PC-3 (cell line): ENCODE measurements around the gene CACNA1I. TPM values are rescaled to one million over a fixed set of nuclear protein-coding genes. Genes with fewer than 3 reads are reported as not detected.
A peak's percentile ranks its signal among the peaks of the same experiment; 100 is the strongest.

Experiments
- ATAC-seq: fragments of 200-7000 bp; cut with Tn5 transposase; 2 replicates; pipeline ENCODE4 v1.9.1; 2020; ENCODE audit warnings: mild to moderate bottlenecking, moderate library complexity
- BruUV-seq: library from RNA; stranded (reverse); fragments of 400-500 nt; replicated peaks from 2 replicates; lab custom pipeline; 2021; lab: Mats Ljungman, UMichigan
- CTCF ChIA-PET: fragments of 300-600 bp; sonication (Branson Sonifier 250); formaldehyde crosslinking; loops from one replicate; lab custom pipeline; 2022; ENCODE audit warnings: antibody characterized with exemption; lab: Charles Lee
- POLR2A ChIA-PET: fragments of 300-600 bp; sonication (Branson Sonifier 250); formaldehyde crosslinking; loops from one replicate; lab custom pipeline; 2022; ENCODE audit warnings: antibody characterized with exemption; ENCODE audit not compliant: unreplicated experiment; lab: Charles Lee
- DNase-seq: peaks from one replicate; pipeline ENCODE4 v3.0.0-alpha.2; 2015
- H2AFZ ChIP-seq: fragments of 300-600 bp; sonication (generic); 2 replicates; pipeline ENCODE4 v1.6.0; 2016; ENCODE audit warnings: antibody characterized with exemption, low read length
- H3F3A ChIP-seq: fragments of 300-600 bp; sonication (generic); one replicate; pipeline ENCODE4 v1.6.0; 2017; ENCODE audit warnings: antibody characterized with exemption, low read length, control low read depth, mild to moderate bottlenecking; ENCODE audit not compliant: unreplicated experiment
- H3K27ac ChIP-seq: fragments of 300-600 bp; sonication (generic); 2 replicates; pipeline ENCODE4 v1.5.1; 2016; ENCODE audit warnings: mild to moderate bottlenecking, low read length
- H3K27me3 ChIP-seq: fragments of 300-600 bp; sonication (generic); 2 replicates; pipeline ENCODE4 v1.6.1; 2016; ENCODE audit warnings: low read length, mixed read lengths
- H3K36me3 ChIP-seq: fragments of 300-600 bp; sonication (generic); 2 replicates; pipeline ENCODE4 v1.6.1; 2016; ENCODE audit warnings: low read depth, mixed run types, low read length, mixed read lengths
- H3K4me1 ChIP-seq: fragments of 300-600 bp; sonication (generic); 2 replicates; pipeline ENCODE4 v1.5.1; 2016; ENCODE audit warnings: low read length; ENCODE audit not compliant: insufficient read depth
- H3K4me2 ChIP-seq: fragments of 300-600 bp; sonication (generic); 2 replicates; pipeline ENCODE4 v1.6.0; 2016; ENCODE audit warnings: low read length
- H3K4me3 ChIP-seq: fragments of 300-600 bp; sonication (generic); 2 replicates; pipeline ENCODE4 v1.5.1; 2016; ENCODE audit warnings: mild to moderate bottlenecking, low read length, mixed read lengths
- H3K79me2 ChIP-seq: fragments of 300-600 bp; sonication (generic); 2 replicates; pipeline ENCODE4 v1.6.1; 2017; ENCODE audit warnings: low read length, mixed read lengths
- H3K9ac ChIP-seq: fragments of 300-600 bp; sonication (generic); 2 replicates; pipeline ENCODE4 v1.6.0; 2016; ENCODE audit warnings: mild to moderate bottlenecking, low read length
- H3K9me2 ChIP-seq: fragments of 300-600 bp; sonication (generic); replicated peaks from 2 replicates; pipeline ENCODE4 v1.6.1; 2016; ENCODE audit warnings: mixed run types, low read length, mixed read lengths
- H3K9me3 ChIP-seq: fragments of 300-600 bp; sonication (generic); 2 replicates; pipeline ENCODE4 v1.6.1; 2016; ENCODE audit warnings: low read length, mixed read lengths
- H4K20me1 ChIP-seq: fragments of 300-600 bp; sonication (generic); 2 replicates; pipeline ENCODE4 v1.6.1; 2016; ENCODE audit warnings: low read length, mixed read lengths
- EZH2 ChIP-seq: fragments of 300-600 bp; sonication (generic); IDR thresholded peaks from one replicate; pipeline ENCODE4 v1.6.1; 2017; ENCODE audit warnings: antibody characterized with exemption, mild to moderate bottlenecking, low read length; ENCODE audit not compliant: unreplicated experiment
- EZH2phosphoT487 ChIP-seq: fragments of 300-600 bp; sonication (generic); IDR thresholded peaks from 2 replicates; pipeline ENCODE4 v1.6.1; 2018; ENCODE audit warnings: mild to moderate bottlenecking, antibody characterized with exemption, low read length, borderline replicate concordance
- intact Hi-C: fragments of 100-400 bp; cut with micrococcal nuclease; formaldehyde crosslinking; loops from 2 replicates; pipeline ENCODE4 v1.9.0; 2023
- total RNA-seq: library from RNA; depleted of rRNA; stranded (reverse); fragments of >200 nt; gene quantifications from 2 replicates; pipeline ENCODE4 v1.2.3, GENCODE V29; 2014
- TF ChIP-seq, protein P1 (sequence below): fragments of 300-600 bp; sonication (generic); conservative IDR thresholded peaks from 2 replicates; pipeline ENCODE4 v1.5.1; 2017; ENCODE audit warnings: antibody characterized with exemption, low read depth, mild to moderate bottlenecking, low read length

Gene CACNA1I
- total RNA-seq, 1 experiment from 2014 or later = not detected

DNA sequence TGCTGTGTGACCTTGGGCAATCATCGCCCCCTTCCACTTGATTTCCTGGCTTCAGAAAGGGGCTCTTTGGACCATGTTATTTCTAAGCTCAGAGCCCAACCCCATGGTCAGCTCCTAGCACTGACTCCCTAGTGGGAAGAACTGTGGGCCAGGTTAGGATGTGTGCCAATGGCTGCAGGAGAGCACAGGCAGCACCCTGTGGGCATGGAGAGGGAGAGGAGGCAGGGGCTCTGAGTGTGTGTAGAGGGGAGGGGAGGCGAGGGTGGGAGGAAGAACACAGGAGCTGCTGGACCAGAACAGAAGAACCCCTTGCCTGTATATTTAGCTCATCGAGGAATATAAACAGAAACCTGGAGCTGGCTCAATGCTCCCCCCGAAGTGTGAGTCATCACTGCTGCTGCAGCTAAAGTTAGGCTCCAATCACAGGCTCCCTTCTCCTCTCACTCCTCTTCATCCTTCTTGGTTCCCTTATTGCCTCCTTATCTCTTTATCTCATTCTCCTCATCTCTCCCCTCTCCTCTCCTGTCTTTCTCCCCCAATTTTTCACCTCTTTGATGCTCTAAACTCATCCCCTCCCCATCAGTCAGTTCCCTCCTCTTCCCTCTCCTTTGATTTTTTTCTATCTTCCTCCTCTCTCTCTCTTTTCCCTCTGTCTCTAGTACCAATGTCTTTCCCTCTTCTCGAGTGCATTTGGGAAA is 23.5 kb upstream of the CACNA1I start:
- H2AFZ ChIP-seq = no peak overlapping the region
- no peak overlapping the region for H3K4me3 ChIP-seq
- CTCF ChIA-PET = interaction anchor here (0.9 kb wide), 2 partner anchors 10 to 477 kb away, joined by 3 to 5 read pairs; no protein-coding TSS in a partner anchor
- H3K9me3 ChIP-seq = no peaks in the 10 kb centered on the region
- intact Hi-C loops = no loop called here
- peaks cover 4% of the 10 kb centered on the region; the same call in 1 of the 2 replicates for H3K4me1 ChIP-seq
- H3K4me2 ChIP-seq = peak overlapping the region; percentile 39; the same call in 1 of the 2 replicates
- no peaks in the 10 kb centered on the region for H3K79me2 ChIP-seq
- DNase-seq (peak; percentile 45), ATAC-seq (peak; percentile 68)
- H3F3A ChIP-seq = no peaks in the 10 kb centered on the region
- H3K9me2 ChIP-seq = no peaks in the 10 kb centered on the region
- H3K27me3 ChIP-seq = peaks cover 11% of the 10 kb centered on the region; the same call in 1 of the 2 replicates
- no peak overlapping the region for H3K27ac ChIP-seq
- no peak overlapping the region for H3K9ac ChIP-seq
- H4K20me1 ChIP-seq = no peaks in the 10 kb centered on the region
- POLR2A ChIA-PET = no interaction called here
- TF ChIP-seq, protein P1, sequence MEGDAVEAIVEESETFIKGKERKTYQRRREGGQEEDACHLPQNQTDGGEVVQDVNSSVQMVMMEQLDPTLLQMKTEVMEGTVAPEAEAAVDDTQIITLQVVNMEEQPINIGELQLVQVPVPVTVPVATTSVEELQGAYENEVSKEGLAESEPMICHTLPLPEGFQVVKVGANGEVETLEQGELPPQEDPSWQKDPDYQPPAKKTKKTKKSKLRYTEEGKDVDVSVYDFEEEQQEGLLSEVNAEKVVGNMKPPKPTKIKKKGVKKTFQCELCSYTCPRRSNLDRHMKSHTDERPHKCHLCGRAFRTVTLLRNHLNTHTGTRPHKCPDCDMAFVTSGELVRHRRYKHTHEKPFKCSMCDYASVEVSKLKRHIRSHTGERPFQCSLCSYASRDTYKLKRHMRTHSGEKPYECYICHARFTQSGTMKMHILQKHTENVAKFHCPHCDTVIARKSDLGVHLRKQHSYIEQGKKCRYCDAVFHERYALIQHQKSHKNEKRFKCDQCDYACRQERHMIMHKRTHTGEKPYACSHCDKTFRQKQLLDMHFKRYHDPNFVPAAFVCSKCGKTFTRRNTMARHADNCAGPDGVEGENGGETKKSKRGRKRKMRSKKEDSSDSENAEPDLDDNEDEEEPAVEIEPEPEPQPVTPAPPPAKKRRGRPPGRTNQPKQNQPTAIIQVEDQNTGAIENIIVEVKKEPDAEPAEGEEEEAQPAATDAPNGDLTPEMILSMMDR = no peak
- TF ChIP-seq EZH2phosphoT487 = no peak
- no peak for TF ChIP-seq EZH2
- H3K36me3 ChIP-seq = no peaks in the 10 kb centered on the region
- no TSS peak for BruUV-seq

DNA sequence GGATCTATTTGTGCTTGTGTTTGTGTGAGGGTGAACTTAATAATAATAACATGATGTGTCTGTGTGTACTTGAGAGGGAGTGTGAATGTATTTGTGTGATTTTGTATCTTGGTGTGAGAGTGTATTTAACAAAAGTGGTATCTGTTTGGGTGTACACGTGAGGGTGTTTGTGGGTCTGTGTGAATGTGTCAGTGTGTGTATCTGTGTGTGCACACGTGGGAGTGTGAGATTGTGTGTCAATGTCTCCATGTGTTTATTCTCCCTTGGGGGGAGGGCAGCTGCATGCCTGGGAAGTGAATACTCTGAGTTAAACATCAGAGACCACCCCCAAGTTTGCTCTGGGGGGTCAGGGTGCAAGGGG is 23.0 kb upstream of the CACNA1I start:
- H3K36me3 ChIP-seq = no peaks in the 10 kb centered on the region
- intact Hi-C loops = no loop called here
- POLR2A ChIA-PET = no interaction called here

More for the DNA sequence above, 23.0 kb upstream of the CACNA1I start:
- Histone ChIP-seq H3K4me3 (no peak overlapping the region), H3F3A (no peaks in the 10 kb centered on the region), H2AFZ (no peak overlapping the region), H3K79me2 (no peaks in the 10 kb centered on the region), H4K20me1 (no peaks in the 10 kb centered on the region), H3K4me2 (no peak overlapping the region), H3K9me2 (no peaks in the 10 kb centered on the region), H3K9me3 (no peaks in the 10 kb centered on the region), H3K4me1 (peaks cover 4% of the 10 kb centered on the region; the same call in 1 of the 2 replicates), H3K27me3 (peaks cover 11% of the 10 kb centered on the region; the same call in 1 of the 2 replicates), H3K27ac (no peak overlapping the region), H3K9ac (no peak overlapping the region)
- CTCF ChIA-PET = interaction anchor here (0.9 kb wide), 2 partner anchors 11 to 477 kb away, joined by 3 to 5 read pairs; no protein-coding TSS in a partner anchor
- BruUV-seq = no TSS peak
- TF ChIP-seq, protein P1 = no peak
- TF ChIP-seq EZH2phosphoT487 (no peak), EZH2 (no peak)
- ATAC-seq = no peak
- no peak for DNase-seq
